Caco-2 (cell line): ENCODE results near the gene FRAS1. TPM values are rescaled to one million over a fixed set of nuclear protein-coding genes. Genes with fewer than 3 reads are reported as not detected.

Experiments used
- BruUV-seq: library from RNA; stranded (reverse); fragments of 400-500 nt; replicated peaks from 2 replicates; lab custom pipeline; 2021; lab: Mats Ljungman, UMichigan
- CTCF ChIA-PET: fragments of 300-600 bp; sonication (Branson Sonifier 250); formaldehyde crosslinking; loops from one replicate; lab custom pipeline; 2022; ENCODE audit warnings: antibody characterized with exemption; lab: Charles Lee
- POLR2A ChIA-PET: fragments of 300-600 bp; sonication (Branson Sonifier 250); formaldehyde crosslinking; loops from one replicate; lab custom pipeline; 2022; ENCODE audit warnings: antibody characterized with exemption; lab: Charles Lee
- DNase-seq, 2 experiments: peaks; one replicate each; pipeline versions ENCODE4 v3.0.0 to v3.0.0-alpha.2; 2020 to 2022
- H3K27me3 ChIP-seq: replicated peaks from 2 replicates; pipeline ENCODE4 v1.6.0; 2011; ENCODE audit warnings: low read length; ENCODE audit not compliant: control insufficient read depth, insufficient read depth
- H3K36me3 ChIP-seq: 2 replicates; pipeline ENCODE4 v1.5.1; 2011; ENCODE audit warnings: low read length; ENCODE audit not compliant: control insufficient read depth, insufficient read depth
- H3K4me1 ChIP-seq: fragments of 250-450 bp; sonication (Bioruptor Pico); 2 replicates; pipeline ENCODE4 v1.5.1; 2020; ENCODE audit warnings: mild to moderate bottlenecking
- H3K4me3 ChIP-seq: 2 replicates; pipeline ENCODE4 v1.5.1; 2011; ENCODE audit warnings: low read depth, mild to moderate bottlenecking, control low read depth, low read length
- H3K9me3 ChIP-seq: fragments of 250-450 bp; sonication (Bioruptor Pico); 2 replicates; pipeline ENCODE4 v1.5.1; 2020; ENCODE audit warnings: mild to moderate bottlenecking, moderate library complexity
- H3K27ac Mint-ChIP-seq: one replicate; pipeline ENCODE4 v1.8.0; 2022; ENCODE audit warnings: mixed read lengths; ENCODE audit not compliant: unreplicated experiment
- H3K27me3 Mint-ChIP-seq: one replicate; pipeline ENCODE4 v1.8.0; 2022; ENCODE audit warnings: mixed read lengths; ENCODE audit not compliant: insufficient read depth, unreplicated experiment
- H3K36me3 Mint-ChIP-seq: one replicate; pipeline ENCODE4 v1.8.0; 2022; ENCODE audit warnings: mild to moderate bottlenecking, mixed read lengths; ENCODE audit not compliant: insufficient read depth, unreplicated experiment
- H3K4me1 Mint-ChIP-seq: one replicate; pipeline ENCODE4 v1.8.0; 2022; ENCODE audit warnings: low read depth, mixed read lengths; ENCODE audit not compliant: unreplicated experiment
- H3K4me3 Mint-ChIP-seq: one replicate; pipeline ENCODE4 v1.8.0; 2022; ENCODE audit warnings: mild to moderate bottlenecking, moderate library complexity, mixed read lengths; ENCODE audit not compliant: unreplicated experiment
- H3K9me3 Mint-ChIP-seq: one replicate; pipeline ENCODE4 v1.8.0; 2022; ENCODE audit warnings: mixed read lengths; ENCODE audit not compliant: unreplicated experiment
- intact Hi-C: fragments of 100-400 bp; cut with micrococcal nuclease; formaldehyde crosslinking; loops from one replicate; pipeline ENCODE4 v1.10.0; 2022; ENCODE audit not compliant: unreplicated experiment
- total RNA-seq: library from RNA; stranded (reverse); gene quantifications from 2 replicates; pipeline ENCODE4 v1.2.3, GENCODE V29; 2022
- TF ChIP-seq, protein P1 (sequence below), 2 experiments: fragments of 200-600 bp in 1 of 2; IDR thresholded peaks; 1 replicate in 1 of 2; 2 replicates in 1 of 2; pipeline versions ENCODE4 v1.5.1 to v1.8.0; 2011 to 2022; ENCODE audit warnings: antibody characterized with exemption in 1 of 2, control low read depth in 1 of 2, inconsistent platforms in 1 of 2, low read depth in 1 of 2, low read length in 1 of 2, mild to moderate bottlenecking in 1 of 2, moderate library complexity in 1 of 2; ENCODE audit not compliant: insufficient read depth in 1 of 2, severe bottlenecking in 1 of 2, unreplicated experiment in 1 of 2

The FRAS1 gene
- total RNA-seq, 1 experiment from 2014 or later, result 40.8 TPM

DNA sequence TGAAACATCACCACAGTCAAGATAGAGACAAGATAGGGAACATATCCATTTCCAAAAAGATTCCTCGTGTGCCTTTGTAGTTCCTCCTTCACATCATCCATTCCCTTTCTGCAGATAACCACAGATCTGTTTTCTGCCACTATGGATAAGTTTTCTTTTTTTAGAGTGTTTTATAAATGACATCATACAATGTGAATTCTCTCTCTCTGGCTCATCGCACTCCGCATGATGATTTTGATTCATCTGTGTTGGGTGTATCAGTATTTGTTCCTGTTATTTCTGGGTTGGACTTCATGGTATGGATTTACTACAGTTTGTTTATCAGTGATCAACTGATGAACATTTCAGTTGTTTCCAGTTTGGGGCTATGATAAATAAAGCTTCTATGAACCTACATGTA lies 471.2 kb downstream of the FRAS1 start:
- BruUV-seq, result no TSS peak
- POLR2A ChIA-PET, result no interaction called here
- H3K9me3 Mint-ChIP-seq, result no peaks in the 10 kb centered on the region
- no peak overlapping the region for H3K27ac Mint-ChIP-seq
- no peaks in the 10 kb centered on the region for H3K27me3 Mint-ChIP-seq
- H3K4me1 ChIP-seq, result no peaks in the 10 kb centered on the region
- H3K27me3 ChIP-seq, result no peaks in the 10 kb centered on the region
- TF ChIP-seq, protein P1, sequence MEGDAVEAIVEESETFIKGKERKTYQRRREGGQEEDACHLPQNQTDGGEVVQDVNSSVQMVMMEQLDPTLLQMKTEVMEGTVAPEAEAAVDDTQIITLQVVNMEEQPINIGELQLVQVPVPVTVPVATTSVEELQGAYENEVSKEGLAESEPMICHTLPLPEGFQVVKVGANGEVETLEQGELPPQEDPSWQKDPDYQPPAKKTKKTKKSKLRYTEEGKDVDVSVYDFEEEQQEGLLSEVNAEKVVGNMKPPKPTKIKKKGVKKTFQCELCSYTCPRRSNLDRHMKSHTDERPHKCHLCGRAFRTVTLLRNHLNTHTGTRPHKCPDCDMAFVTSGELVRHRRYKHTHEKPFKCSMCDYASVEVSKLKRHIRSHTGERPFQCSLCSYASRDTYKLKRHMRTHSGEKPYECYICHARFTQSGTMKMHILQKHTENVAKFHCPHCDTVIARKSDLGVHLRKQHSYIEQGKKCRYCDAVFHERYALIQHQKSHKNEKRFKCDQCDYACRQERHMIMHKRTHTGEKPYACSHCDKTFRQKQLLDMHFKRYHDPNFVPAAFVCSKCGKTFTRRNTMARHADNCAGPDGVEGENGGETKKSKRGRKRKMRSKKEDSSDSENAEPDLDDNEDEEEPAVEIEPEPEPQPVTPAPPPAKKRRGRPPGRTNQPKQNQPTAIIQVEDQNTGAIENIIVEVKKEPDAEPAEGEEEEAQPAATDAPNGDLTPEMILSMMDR (IDR thresholded peaks at IDR 0.05; ENCODE audit: insufficient read depth in 1 of 2, low read depth in 1 of 2, low read length in 1 of 2, severe bottlenecking in 1 of 2, unreplicated experiment in 1 of 2), result no peak
- peaks cover 15% of the 10 kb centered on the region for H3K4me1 Mint-ChIP-seq
- DNase-seq, result no peak
- peaks cover 11% of the 10 kb centered on the region for H3K36me3 Mint-ChIP-seq
- no peaks in the 10 kb centered on the region for H3K9me3 ChIP-seq
- CTCF ChIA-PET, result no interaction called here
- no peak overlapping the region for H3K4me3 ChIP-seq
- intact Hi-C loops, result no loop called here
- H3K36me3 ChIP-seq, result no peaks in the 10 kb centered on the region; the same call in 1 of the 2 replicates
- H3K4me3 Mint-ChIP-seq, result no peak overlapping the region

DNA sequence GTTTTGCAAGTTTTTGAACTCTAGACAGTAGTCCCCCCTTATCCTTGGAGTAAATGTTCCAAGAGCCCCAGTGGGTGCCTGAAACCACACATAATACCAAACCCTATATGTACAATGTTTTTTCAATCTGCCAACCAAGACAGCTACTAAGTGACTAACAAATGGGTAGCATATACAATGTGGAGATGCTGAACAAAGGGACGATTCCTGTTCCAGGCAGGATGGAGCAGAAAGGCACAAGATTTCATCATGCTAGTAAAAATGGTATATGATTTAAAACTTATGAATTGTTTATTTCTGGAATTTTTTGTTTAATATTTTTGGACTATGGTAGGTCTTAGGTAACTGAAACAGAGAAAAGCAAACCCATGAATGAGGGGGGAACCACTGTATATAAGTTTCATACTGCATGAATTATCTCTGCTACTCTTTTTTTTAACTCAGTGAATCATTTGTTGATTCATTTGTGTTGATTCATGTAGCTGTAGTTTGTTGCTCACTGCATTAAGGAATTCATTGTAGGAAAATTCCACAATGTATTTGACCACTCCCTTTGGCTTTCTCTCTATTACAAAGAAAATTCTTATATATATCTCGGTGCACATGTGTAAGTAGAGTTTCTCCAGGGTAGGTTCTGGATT lies 472.6 kb downstream of the FRAS1 start:
- no peaks in the 10 kb centered on the region for H3K27me3 Mint-ChIP-seq
- Histone ChIP-seq H3K27me3 (no peaks in the 10 kb centered on the region), H3K4me3 (no peak overlapping the region), H3K9me3 (no peaks in the 10 kb centered on the region), H3K4me1 (no peaks in the 10 kb centered on the region), H3K36me3 (no peaks in the 10 kb centered on the region)
- POLR2A ChIA-PET, result no interaction called here
- no peak overlapping the region for H3K4me3 Mint-ChIP-seq
- DNase-seq, result no peak
- intact Hi-C loops, result no loop called here
- TF ChIP-seq, protein P1 (IDR thresholded peaks at IDR 0.05; ENCODE audit: insufficient read depth in 1 of 2, low read depth in 1 of 2, low read length in 1 of 2, severe bottlenecking in 1 of 2, unreplicated experiment in 1 of 2), result no peak
- peaks cover 7% of the 10 kb centered on the region for H3K4me1 Mint-ChIP-seq
- H3K36me3 Mint-ChIP-seq, result peaks cover 10% of the 10 kb centered on the region
- CTCF ChIA-PET, result no interaction called here
- H3K9me3 Mint-ChIP-seq, result no peaks in the 10 kb centered on the region
- no peak overlapping the region for H3K27ac Mint-ChIP-seq
- no TSS peak for BruUV-seq

- intact Hi-C loops, result no loop called here
- no peaks in the 10 kb centered on the region for H3K9me3 ChIP-seq
- H3K27ac Mint-ChIP-seq, result no peak overlapping the region
- H3K4me3 ChIP-seq, result no peak overlapping the region
- H3K36me3 ChIP-seq, result no peaks in the 10 kb centered on the region
- CTCF ChIA-PET, result no interaction called here
- H3K4me1 Mint-ChIP-seq, result peaks cover 7% of the 10 kb centered on the region
- peaks cover 15% of the 10 kb centered on the region for H3K36me3 Mint-ChIP-seq
- DNase-seq, result no peak
- TF ChIP-seq, protein P1 (IDR thresholded peaks at IDR 0.05; ENCODE audit: insufficient read depth in 1 of 2, low read depth in 1 of 2, low read length in 1 of 2, severe bottlenecking in 1 of 2, unreplicated experiment in 1 of 2), result no peak
- no peak overlapping the region for H3K4me3 Mint-ChIP-seq
- no peaks in the 10 kb centered on the region for H3K27me3 ChIP-seq
- no TSS peak for BruUV-seq
- POLR2A ChIA-PET, result no interaction called here
- no peaks in the 10 kb centered on the region for H3K27me3 Mint-ChIP-seq
- H3K9me3 Mint-ChIP-seq, result no peaks in the 10 kb centered on the region
- no peaks in the 10 kb centered on the region for H3K4me1 ChIP-seq
Measured at GRCh38 chr4:78532046-78532445, 474.9 kb downstream of the FRAS1 start.
